GM21367 (cell line): ENCODE measurements around the gene PITPNM3.

ENCODE experiments used
- ATAC-seq: cut with Tn5 transposase; IDR thresholded peaks from one replicate; pipeline ENCODE4 v1.9.1; 2021; ENCODE audit not compliant: unreplicated experiment

PITPNM3 gene

DNA sequence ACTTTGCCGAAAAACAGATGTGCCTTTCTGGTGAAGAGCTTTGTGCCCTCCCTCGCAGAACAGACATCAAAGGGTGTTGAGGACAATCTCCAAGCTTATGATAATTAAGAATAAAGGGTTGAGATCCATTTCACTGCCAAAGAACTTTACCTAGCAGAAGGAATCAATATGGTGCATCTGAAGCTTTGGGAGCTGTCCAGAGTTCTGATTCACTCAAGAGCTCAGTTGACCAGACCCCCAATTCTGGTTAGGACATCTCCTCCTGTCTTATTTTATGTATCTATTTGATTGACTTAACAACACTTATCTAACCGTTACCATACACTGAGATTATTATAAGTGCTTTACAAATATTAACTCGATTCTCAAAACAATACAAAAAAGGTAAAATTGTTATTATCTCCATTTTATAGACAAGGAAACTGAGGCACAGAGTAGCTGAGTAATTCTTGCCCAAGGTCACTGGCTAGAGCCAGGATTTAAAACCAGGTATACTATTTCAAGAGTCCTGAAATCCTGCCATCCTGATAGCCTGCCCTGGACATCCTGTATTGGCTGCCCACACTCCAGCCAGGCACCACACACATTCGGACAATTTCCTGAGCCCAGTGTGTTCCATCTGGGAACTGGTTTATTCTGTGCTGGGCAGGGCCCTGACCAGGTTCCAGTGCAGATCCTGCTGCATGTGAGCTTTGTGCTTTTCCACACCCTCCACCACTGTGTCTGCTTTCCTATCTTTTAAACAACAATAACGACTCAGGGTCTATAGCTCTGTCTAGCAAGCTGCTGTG lies 29.8 kb downstream of the PITPNM3 start:
- no peak for ATAC-seq

DNA sequence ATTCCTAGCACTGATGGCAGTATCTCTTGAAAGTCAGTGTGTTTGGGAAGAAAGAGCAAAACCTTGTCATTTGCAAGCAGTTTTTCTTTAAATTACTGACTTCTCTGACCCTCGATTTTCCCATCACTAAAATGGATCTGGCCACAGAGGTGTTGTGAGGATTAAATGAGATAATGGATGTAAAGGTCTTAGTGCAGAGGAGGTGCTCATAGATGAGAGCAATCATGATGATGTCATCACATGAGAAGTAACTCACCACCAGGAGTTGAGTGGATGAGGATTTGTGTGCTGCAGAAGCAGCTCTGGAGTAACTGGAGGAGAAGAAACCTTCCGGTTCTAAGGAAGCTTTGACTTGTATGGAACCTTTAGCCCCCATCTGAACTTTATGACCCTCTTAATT lies 30.6 kb downstream of the PITPNM3 start:
- ATAC-seq, result no peak

DNA sequence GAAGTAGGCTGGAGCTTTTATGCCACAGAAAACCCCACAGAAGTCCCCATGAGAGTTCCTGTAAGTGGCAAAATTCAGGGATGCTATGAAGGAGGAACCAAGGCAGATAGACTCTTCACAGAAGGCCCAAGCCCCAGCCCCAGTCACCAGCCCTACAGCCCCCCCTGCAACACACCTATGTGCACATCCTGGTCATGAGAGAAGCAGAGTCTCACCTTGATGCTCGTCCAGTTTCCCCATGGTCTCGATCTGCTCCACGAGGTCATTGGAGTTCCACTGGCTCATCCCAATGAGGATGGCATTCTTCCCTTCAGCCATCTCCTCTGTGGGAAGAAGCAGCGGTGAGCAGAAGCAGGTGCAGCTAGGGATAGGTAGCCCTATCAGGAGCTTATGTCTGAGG lies 31.2 kb downstream of the PITPNM3 start:
- no peak for ATAC-seq

DNA sequence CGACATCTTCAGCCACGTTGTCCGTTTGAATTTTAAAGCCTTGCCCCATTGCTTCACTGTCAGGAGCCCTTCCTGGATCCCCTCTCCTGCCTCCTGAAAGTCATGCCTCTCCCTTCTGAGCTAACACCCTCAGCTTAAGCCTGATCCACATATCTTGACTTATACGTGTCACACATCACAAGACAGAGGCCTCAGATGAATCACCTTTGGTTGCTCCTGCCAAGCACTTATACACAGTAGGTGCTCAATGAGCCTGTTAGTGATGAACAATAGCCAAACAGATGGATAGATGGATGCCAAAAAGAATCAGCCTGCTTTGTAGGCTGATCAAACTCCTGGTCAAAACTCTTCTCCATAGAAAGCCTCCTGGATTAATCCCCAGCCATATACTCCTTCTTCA lies 31.8 kb downstream of the PITPNM3 start:
- no peak for ATAC-seq

DNA sequence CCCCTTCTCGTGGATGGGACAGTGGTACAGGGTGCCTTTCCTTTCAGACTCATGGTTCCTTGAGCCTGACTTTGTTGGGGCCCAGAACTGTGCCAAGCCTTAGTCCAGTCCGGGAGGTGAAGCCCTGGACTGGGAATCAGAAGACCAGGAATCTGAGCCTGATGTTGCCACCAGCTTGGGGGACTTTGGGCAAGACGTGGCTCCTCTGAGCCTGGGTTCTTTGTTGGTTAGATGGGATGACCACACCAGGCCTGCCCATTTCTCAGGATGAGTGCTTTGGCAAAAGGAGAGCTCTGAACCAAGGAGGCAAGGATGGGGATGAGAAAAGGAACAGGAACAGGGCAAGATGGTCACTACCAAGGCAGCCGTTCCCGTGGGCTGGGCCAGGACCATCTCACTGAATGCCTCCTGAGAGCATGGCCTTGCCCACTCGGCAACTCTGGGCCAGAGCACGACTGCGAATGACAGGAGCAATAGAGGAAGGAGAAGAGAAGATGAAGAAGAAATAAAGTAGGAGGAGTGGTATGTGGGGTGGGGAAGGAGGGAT lies 32.5 kb downstream of the PITPNM3 start:
- ATAC-seq, result no peak

DNA sequence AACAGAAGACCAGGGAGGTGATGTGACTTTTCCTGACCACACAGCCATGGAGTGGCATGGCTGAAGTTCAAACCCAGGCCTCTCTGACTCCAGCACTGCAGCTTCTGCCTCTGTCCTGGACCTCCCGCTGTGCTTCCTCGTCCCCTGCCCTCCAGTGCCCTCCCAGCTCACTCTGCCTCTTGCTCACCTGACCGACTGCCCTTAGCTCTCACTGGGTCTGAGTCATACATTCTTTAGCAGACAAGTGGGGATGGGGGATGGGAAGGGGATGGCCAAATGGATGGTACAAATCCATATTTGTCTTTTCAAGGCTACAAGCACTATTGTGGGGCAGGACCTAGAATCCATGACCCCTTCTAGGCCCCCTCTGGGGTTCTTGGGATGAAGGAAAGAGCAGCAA lies 33.0 kb downstream of the PITPNM3 start:
- ATAC-seq, result no peak

DNA sequence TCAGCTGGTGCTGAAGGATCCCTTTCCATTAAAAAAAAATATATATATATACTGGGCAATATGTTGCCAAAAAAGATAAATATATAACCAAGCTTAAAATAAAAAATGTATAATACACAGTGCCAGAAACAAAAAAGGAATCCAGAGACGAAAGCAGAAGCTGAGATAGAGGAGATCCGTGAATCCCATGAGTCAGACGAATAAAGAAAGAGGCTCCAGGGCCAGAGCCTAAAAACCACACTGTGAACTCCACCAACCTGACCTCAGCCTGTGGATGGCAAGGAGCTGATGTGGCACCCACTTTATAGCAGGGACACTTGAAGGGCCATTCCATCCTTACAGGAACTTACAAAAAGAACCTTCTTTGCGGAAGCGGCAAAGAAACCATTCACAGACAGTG lies 34.8 kb downstream of the PITPNM3 start:
- no peak for ATAC-seq

DNA sequence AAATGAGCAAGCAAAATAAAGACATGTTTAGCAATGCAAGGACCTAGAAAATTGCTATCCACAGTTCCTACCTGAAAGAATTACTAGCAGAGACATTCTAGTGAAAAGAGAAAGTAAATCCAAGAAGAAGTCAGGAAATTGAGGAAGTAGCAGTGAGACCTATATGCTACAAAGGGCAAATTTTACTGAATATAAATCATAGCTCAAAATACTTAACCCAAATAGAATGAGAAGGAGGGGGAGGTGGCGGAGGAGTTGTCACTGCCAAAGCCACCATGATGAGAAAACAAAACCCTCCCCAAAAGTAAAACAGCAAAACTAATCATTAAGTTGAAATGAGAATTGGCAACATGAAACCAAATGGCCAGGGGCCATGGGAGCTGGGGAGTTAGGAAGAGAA lies 39.3 kb downstream of the PITPNM3 start:
- no peak for ATAC-seq

DNA sequence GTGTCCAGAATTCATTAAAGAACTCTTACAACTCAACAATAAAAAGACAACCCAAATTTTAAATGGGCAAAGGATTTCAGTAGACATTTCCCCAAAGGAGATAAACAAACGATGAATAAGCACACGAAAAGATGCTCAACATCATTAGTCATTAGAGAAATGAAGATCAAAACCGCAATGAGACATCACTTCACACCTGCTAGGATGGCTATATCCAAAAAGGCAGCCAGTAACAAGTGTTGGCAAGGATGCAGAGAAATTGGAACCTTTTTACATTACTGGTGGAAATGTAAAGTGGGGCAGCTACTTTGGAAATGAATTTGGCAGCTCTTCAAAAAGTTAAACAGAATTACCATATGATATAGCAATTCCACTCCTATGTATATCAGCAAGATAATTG lies 42.0 kb downstream of the PITPNM3 start:
- no peak for ATAC-seq

DNA sequence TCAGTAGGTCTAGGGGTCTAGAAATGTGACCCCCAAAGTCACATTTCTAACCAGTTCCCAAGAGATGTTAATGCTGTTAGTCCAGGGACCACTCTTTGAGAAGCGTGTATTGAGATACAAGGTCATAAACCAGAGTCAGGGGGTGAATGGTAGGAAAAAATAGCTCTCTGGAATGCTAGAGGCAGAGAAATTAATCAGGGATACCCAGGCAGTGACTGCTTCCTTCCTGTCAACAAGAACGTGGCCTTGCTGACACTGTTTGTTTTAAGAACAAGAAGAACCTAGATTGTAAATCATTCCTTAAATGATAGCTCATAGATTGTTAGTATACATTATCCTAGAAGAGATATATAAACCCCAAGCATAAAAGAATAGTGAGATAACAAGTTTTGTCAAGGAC lies 43.8 kb downstream of the PITPNM3 start:
- no peak for ATAC-seq

DNA sequence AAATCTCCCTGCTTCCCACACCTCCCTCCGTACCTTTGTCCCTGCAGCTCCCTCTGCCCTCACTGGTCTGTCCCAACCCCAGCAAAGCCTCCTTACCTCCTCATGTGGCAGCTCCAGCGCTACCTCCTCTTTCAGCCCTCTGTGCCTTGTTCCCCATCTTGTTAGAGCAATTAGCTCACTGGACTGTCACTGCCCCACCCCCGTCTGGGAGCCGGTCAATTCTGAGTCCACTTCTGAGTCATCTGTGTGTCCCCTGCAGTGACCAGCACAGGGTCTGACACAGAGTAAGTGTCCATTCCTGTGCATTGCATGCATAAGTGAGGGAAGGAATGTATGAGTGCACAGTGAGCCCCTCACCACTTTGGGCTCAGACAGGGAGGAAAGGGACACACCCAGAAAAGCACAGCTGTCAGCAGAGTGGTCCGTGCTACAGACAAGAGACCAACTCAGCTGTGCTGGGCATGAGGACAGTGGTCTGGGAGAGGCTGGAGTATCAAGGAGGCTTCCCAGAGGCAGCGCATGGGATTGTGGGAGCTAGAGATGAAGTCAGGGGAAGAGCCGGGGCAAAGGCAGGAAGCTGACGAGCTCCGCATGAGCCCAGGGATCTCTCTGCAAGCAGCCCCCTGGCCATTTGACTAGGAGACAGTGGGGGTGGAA lies 45.9 kb downstream of the PITPNM3 start:
- no peak for ATAC-seq

DNA sequence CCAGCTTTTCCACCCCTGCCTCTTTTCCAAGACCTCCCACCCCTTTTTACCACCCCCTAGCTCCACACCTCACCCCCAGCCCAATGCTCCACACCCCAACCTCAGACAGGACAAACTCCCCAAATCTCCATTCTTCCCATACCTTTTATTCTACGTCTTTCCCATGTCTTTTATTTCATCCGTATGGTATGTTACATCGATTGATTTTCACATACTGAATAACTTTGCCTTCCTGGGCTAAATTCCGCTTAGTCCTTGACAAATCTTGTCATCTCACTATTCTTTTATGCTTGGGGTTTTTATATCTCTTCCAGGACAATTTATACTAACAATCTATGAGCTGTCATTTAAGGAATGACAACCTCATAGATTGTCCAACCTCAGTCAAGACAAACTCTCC lies 46.4 kb downstream of the PITPNM3 start:
- no peak for ATAC-seq

DNA sequence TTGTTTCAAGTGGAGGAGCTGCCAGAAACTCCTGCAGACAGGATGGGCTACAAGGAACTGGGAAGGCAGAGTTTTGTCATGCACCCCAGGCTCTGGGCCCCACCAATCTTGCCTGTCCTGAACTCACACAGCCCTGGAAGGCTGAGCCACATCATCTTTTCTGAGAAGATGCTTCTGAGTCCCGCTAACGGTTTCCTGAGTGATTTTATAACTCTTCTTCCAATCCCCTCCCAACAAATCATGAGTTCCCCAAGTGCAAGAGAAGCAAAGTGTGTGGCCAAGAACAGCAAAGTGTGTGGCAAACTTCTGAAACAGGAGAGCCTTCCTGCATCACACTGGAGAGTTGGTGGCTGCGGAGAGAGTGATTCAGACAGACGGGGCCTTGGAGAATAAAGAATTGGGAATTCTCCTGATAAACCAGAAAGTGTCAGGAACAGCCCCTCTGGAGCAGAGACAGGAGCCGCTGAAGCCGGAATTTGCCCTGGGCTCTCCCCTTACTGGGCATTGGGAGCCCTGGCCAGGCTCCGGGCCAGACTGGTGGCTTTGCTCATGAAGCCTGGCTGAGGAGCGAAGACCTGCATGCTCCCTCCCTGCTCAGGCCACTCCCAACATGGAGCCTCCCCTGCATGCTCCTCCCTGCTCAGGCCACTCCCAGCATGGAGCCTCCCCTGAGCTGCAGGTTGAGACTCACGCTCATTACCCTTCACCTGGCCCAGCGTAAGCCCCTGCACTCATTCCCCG lies 47.2 kb downstream of the PITPNM3 start:
- ATAC-seq, result no peak

DNA sequence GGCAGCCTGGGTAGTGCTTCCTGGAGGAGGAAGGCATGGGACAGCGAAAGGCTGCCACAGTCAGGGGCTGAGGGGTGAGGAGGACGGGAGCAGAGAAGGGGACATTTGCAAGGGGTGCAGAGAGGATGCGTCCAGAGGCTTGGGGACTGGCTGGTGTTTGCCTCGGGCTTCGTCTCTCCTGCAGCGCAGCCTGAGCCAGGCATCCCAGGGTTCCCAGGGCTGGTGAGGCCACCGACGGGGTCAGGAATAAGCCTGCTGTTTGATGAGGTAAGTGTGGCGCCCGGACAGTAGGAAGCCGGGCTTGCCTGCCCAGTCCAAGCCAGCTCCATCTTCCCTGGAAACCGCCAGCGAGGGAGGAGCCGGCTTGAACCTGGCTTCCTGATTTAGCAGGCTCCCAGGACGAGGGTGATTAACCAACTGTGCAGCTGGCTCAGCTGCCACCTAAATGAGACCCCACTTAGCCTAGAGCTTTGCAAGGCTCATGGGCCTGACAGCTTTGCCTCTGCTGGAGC lies 47.8 kb downstream of the PITPNM3 start:
- ATAC-seq, result no peak

DNA sequence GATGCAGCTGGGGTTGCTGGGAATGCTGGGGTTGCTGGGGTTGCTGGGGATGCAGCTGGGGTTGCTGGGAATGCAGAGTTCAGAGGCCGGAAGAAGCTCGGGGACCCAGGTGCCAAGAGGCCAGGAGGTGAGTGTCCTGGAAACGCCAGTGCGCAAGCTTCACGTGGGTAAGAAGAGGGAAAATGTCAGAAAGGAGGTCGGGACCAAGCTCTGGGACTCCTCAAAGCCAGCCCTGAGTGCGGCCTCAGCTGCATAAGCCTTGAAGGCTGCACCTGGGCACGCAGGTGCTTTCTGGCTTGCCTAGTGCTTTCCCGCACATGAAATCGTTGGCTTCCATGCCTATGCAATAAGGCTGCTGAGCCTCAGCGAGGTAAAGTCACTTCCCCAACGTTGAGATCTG lies 48.3 kb downstream of the PITPNM3 start:
- ATAC-seq, result no peak

DNA sequence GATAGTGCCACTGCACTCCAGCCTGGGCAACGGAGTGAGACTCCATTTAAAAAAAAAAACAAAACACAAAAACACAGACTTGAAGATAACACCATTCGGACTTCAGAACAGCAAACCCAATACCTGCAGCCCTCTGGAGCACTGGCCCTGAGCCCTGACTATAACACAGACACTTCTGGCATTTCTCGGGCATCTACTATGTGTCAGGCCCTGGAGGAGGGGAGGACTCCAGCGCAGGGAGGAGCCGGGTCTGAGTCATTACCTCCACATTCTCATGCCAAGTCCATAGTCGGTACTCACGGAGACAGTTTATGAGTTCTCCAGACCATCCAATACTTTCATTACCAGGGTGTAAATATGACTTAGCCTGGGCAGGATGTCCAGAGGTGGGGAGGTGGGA lies 48.8 kb downstream of the PITPNM3 start:
- ATAC-seq, result no peak

DNA sequence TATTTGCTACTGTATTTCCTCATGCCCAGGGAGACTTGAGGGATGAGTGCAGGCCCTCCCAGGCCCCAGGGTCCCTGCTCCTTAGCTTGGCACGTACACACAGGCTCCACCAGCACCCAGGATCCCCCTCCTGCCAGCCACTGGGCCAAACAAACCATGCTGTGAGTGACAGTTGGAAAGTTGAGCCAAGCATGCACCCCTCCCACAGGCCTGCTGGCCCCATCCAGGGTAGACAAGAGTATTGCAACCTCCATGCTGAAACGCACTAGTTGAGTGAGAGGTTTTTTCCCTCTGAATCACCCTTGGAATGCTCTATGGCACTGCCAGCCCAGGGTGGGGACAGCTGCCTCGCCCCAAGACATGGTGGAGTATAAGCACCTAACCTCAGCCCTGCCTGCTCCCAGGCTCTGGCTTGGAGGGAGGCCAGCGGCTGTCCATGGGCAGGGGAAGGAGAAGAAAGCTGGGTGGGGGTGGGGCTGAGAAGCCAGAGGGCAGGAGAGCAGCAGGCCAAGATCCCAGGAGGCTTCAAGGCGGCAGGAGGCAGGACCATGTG lies 49.6 kb downstream of the PITPNM3 start:
- ATAC-seq, result no peak

DNA sequence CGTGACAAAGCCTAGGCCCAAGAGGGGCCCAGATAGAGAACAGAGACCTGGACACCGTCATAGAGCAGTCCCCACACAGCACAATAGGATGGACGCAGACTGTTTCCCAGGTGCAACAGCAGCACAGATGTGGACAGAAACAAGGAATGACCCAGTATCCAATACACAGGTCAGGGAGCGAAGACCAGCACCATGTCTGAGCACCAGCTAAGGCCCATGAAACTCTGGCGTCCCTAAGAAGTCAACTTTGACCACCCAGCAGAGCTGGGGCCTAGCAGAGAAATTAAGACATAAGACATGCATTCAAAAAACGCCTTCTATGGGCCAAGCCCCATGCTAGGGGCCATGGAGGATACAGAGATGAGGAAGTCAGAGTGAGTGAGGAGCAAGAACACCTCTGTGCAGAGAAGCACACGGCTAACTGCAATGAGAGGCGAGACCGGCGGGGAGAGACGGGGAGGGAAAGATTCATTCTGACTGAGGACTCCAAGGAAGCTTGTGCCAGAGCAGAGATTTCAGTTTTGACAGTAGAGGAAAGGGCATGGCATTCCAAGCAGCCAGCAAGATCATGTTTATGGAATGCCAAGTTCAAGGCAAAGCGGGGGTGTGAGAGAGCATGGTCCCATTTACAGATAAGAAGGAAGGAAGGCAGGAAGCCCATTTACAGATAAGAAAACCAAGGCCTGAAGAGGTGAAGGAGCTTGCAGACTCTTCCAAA lies 50.8 kb downstream of the PITPNM3 start:
- no peak for ATAC-seq

DNA sequence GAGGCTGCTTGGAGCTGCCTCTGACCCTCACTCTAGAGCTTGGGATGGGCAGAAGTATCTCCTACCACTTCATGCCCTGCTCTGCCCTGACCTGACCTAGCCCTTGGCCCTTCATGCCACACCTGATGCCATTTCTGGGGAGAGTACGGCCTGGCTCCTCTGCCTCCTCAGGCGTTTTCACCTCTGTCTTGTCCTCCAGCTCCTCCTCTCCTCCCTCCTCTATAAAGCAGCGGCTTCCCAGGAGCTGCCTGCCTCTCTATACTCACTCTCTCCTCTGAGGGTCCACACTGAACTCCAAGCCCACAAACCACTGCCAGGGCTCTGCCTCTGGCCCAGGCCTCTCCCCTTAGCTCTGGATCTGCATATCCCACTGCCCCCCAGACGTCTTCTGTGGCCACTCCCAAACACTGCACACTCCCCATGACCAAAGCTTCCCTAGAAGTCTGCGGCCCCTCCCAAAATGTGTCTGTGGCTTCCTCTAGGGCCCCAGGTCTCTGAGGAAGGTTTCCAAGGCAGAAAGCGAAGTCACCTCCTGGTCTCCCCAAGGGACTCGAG lies 52.6 kb downstream of the PITPNM3 start:
- no peak for ATAC-seq

DNA sequence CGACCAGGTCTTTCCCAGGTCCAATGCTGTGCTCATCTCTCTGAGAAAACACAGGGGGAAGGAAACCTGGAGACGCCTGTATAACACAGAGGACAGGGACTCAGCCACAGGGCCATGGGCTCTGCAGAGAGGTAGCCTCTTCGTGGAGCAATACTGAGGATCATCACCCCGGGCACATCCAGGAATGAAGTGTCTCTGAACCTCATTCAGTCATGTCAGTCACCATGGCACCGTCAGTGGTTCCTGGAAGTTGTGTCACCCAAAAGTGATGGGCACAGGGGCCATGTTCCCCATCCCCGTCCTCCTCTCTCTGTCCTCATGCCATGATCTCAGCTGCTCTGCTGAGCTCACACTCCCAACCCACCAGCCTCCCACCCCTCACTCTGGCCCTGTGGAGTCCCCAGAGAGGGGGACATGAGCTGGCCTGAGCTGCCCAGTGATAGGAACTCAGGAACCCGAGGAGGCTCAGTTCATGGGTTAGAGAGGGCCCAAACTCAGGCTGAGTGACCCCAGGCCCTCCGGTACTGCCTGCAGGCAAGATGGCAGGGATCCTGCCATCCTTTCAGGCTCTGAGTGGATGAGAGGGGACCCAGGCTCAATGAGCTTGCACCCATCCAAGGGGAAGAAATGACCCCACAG lies 53.4 kb downstream of the PITPNM3 start:
- no peak for ATAC-seq
